Transverse colon (tissue), 3 donors: ENCODE data around the gene PARVA.

Experiments used
- POLR2A ChIP-seq: fragments of 450-650 bp; IDR thresholded peaks from one replicate; pipeline ENCODE4 v1.6.1; 2016; ENCODE audit warnings: antibody characterized with exemption, mild to moderate bottlenecking, moderate library complexity
- TF ChIP-seq, protein P1 (sequence below), 5 experiments: fragments of 200-600 bp in 3 of 5; fragments of 450-650 bp in 2 of 5; sonication (generic) in 3 of 5; IDR thresholded peaks; 1 replicate in 2 of 5; 2 replicates in 3 of 5; pipeline ENCODE4 v1.5.1; 2016 to 2017; ENCODE audit warnings: antibody characterized with exemption in 5 of 5, inconsistent platforms in 3 of 5, mild to moderate bottlenecking in 2 of 5, moderate library complexity in 1 of 5

DNA sequence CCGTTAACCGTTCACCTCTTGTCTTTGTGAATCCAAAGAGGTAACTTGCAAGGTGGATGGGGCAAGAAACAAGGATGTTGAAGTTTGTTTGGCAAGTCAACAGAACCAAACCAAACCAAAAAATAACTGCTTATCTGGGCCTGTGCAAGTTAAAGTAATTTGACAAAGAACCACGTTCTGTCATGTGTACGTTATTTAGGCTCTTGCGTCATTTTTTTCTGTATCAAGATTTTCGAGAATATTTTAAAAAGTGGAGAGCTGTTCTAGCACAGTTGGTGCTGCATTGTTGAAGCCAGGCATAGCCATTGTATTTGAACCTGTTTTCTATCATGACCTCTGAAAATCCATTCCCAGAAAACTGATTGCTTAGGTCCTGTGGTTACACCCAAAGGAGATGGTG is 55.1 kb downstream of the PARVA start:
- TF ChIP-seq, protein P1, sequence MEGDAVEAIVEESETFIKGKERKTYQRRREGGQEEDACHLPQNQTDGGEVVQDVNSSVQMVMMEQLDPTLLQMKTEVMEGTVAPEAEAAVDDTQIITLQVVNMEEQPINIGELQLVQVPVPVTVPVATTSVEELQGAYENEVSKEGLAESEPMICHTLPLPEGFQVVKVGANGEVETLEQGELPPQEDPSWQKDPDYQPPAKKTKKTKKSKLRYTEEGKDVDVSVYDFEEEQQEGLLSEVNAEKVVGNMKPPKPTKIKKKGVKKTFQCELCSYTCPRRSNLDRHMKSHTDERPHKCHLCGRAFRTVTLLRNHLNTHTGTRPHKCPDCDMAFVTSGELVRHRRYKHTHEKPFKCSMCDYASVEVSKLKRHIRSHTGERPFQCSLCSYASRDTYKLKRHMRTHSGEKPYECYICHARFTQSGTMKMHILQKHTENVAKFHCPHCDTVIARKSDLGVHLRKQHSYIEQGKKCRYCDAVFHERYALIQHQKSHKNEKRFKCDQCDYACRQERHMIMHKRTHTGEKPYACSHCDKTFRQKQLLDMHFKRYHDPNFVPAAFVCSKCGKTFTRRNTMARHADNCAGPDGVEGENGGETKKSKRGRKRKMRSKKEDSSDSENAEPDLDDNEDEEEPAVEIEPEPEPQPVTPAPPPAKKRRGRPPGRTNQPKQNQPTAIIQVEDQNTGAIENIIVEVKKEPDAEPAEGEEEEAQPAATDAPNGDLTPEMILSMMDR (IDR thresholded peaks at IDR 0.05), result no peak
- no peak for TF ChIP-seq POLR2A
